ENCODE measurements around the gene LEPROT. TPM values are rescaled to one million over a fixed set of nuclear protein-coding genes. Genes with fewer than 3 reads are reported as not detected.

LEPROT gene
- total RNA-seq, 1 experiment from 2014 or later: 25.7 TPM

- Histone ChIP-seq H3K9me3 (ENCODE audit: control insufficient read depth in 1 of 2, insufficient read depth in 1 of 2, low read depth in 1 of 2, low read length in 2 of 2) (no peaks in the 10 kb centered on the region), H3K4me1 (ENCODE audit: control insufficient read depth in 1 of 2, insufficient read depth in 2 of 2, low read length in 2 of 2) (peaks cover 0 to 12% of the 10 kb centered on the region in 2 experiments; a peak in 2 of 4 replicates), H3K9me2 (ENCODE audit: insufficient read depth) (no peaks in the 10 kb centered on the region), H3K27me3 (ENCODE audit: insufficient read depth, low read length) (no peaks in the 10 kb centered on the region), H3K4me2 (ENCODE audit: low read length) (no peak overlapping the region), H2AFZ (ENCODE audit: low read depth, low read length, poor library complexity, severe bottlenecking) (no peak overlapping the region), H3K4me3 (replicated peaks in 1 of 2; ENCODE audit: low read depth in 1 of 2, low read length in 2 of 2) (no peak overlapping the region), H4K20me1 (ENCODE audit: insufficient read depth) (no peaks in the 10 kb centered on the region), H3K79me2 (ENCODE audit: insufficient read depth, low read length) (no peaks in the 10 kb centered on the region), H3K27ac (ENCODE audit: low read depth, low read length) (no peak overlapping the region), H3K36me3 (ENCODE audit: control insufficient read depth in 1 of 2, insufficient read depth in 2 of 2, low read length in 2 of 2) (no peaks in the 10 kb centered on the region), H3K9ac (ENCODE audit: low read length) (no peak overlapping the region)
- intact Hi-C loops (cut with micrococcal nuclease): no loop called here
- RAD21 ChIA-PET (ENCODE audit: low non-redundant PET in 1 of 2, low total read pairs in 2 of 2, uncharacterized antibody in 2 of 2, unreplicated experiment in 2 of 2): no interaction called here
- CTCF ChIA-PET: no interaction called here
- ATAC-seq: no peak
- TF ChIP-seq SRF (IDR thresholded peaks at IDR 0.05; ENCODE audit: low read depth) (no peak), EZH2phosphoT487 (IDR thresholded peaks at IDR 0.05; ENCODE audit: borderline replicate concordance) (no peak), CBX3 (IDR thresholded peaks at IDR 0.05; ENCODE audit: low read depth) (no peak), EZH2 (IDR thresholded peaks at IDR 0.05) (no peak), ELF1 (IDR thresholded peaks at IDR 0.05; ENCODE audit: borderline replicate concordance, low read depth) (no peak), POLR2AphosphoS5 (IDR thresholded peaks at IDR 0.05; ENCODE audit: low read depth, low read length) (no peak), SIN3A (IDR thresholded peaks at IDR 0.05; ENCODE audit: low read depth) (no peak), POLR2A (IDR thresholded peaks at IDR 0.05; ENCODE audit: borderline replicate concordance, extremely low read depth, insufficient read depth, insufficient read length) (no peak)
- TF ChIP-seq, protein P1, sequence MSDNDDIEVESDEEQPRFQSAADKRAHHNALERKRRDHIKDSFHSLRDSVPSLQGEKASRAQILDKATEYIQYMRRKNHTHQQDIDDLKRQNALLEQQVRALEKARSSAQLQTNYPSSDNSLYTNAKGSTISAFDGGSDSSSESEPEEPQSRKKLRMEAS (IDR thresholded peaks at IDR 0.05): no peak
- TF ChIP-seq, protein P2, sequence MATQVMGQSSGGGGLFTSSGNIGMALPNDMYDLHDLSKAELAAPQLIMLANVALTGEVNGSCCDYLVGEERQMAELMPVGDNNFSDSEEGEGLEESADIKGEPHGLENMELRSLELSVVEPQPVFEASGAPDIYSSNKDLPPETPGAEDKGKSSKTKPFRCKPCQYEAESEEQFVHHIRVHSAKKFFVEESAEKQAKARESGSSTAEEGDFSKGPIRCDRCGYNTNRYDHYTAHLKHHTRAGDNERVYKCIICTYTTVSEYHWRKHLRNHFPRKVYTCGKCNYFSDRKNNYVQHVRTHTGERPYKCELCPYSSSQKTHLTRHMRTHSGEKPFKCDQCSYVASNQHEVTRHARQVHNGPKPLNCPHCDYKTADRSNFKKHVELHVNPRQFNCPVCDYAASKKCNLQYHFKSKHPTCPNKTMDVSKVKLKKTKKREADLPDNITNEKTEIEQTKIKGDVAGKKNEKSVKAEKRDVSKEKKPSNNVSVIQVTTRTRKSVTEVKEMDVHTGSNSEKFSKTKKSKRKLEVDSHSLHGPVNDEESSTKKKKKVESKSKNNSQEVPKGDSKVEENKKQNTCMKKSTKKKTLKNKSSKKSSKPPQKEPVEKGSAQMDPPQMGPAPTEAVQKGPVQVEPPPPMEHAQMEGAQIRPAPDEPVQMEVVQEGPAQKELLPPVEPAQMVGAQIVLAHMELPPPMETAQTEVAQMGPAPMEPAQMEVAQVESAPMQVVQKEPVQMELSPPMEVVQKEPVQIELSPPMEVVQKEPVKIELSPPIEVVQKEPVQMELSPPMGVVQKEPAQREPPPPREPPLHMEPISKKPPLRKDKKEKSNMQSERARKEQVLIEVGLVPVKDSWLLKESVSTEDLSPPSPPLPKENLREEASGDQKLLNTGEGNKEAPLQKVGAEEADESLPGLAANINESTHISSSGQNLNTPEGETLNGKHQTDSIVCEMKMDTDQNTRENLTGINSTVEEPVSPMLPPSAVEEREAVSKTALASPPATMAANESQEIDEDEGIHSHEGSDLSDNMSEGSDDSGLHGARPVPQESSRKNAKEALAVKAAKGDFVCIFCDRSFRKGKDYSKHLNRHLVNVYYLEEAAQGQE (IDR thresholded peaks at IDR 0.05; ENCODE audit: low read depth): no peak
- BruUV-seq (replicated peaks): no TSS peak
- POLR2A ChIA-PET: no interaction called here
- no peak for DNase-seq (ENCODE audit: low read depth, low spot score)
These were observed 51.4 kb downstream of the LEPROT start for GRCh38 chr1:65471861-65472332.
